ENCODE results near the gene AGAP3. TPM values are rescaled to one million over a fixed set of nuclear protein-coding genes. Genes with fewer than 3 reads are reported as not detected.
A peak's percentile ranks its signal among the peaks of the same experiment; 100 is the strongest.

Gene AGAP3
- total RNA-seq, 4 donors from 2014 or later, result 54.9 to 74.4 (median 63.8) TPM

DNA sequence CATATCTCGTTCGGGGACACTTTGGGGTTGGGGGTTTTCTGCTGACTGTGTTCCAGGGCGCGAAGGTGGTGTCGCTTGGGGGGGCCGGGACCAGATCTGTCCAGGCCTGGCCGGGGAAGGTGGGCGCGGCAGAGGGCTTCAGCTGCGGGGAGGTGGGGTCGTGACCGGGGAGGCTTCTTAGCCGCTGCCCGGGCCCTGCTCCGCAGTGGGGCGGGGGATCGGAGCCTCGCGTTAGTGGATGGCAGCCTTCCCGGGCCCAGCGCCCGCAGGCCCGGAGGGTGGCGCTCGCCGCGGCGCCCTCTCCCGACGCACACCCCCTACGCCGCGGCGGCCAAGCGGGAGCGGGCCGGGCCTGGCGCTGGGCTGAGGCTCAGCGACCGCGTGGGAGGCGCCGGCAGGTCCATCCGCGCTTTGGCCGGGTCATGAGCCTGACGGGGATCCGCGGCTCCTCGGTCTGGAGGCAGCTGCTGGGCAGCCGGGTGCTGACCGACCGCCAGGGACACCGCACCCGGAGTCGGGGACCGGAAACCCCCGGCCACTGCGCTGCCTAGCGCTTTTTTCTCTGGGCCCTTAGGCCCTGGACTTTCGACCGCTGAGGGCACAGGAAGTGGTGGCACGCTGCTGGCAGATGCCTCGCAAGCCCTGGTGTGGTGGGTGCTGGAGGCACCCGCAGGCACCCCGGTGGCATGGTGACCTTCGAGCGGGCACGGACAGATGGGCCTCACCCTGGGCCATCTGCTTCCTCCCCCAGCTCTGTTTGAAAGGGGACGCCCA lies 1.2 kb downstream of the AGAP3 start:
- intact Hi-C loops (cut with DNase I; ENCODE audit: low total_unique reads), result no loop called here
- 0% methylated on average over 59 of the region's 70 CpGs; no CpG with 5 or more reads in 1 of the 2 donors for WGBS, 2 donors (ENCODE audit: low coverage in 1 of 2)
- Histone ChIP-seq H3K36me3 (no peaks in the 10 kb centered on the region), H3K4me1 (peaks cover 30 to 61% (median 49%) of the 10 kb centered on the region in 4 donors), H3K4me3 (peak overlapping the region; percentile 62 to 75 (median 72)), H3K27ac (peak overlapping the region; percentile 86 to 92 (median 92)), H3K9me3 (no peaks in the 10 kb centered on the region), H3K27me3 (no peaks in the 10 kb centered on the region)
- TF ChIP-seq, protein P1, sequence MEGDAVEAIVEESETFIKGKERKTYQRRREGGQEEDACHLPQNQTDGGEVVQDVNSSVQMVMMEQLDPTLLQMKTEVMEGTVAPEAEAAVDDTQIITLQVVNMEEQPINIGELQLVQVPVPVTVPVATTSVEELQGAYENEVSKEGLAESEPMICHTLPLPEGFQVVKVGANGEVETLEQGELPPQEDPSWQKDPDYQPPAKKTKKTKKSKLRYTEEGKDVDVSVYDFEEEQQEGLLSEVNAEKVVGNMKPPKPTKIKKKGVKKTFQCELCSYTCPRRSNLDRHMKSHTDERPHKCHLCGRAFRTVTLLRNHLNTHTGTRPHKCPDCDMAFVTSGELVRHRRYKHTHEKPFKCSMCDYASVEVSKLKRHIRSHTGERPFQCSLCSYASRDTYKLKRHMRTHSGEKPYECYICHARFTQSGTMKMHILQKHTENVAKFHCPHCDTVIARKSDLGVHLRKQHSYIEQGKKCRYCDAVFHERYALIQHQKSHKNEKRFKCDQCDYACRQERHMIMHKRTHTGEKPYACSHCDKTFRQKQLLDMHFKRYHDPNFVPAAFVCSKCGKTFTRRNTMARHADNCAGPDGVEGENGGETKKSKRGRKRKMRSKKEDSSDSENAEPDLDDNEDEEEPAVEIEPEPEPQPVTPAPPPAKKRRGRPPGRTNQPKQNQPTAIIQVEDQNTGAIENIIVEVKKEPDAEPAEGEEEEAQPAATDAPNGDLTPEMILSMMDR (IDR thresholded peaks at IDR 0.05), result peak in 4 of 5 experiments; percentile 4 to 42 (median 25)
- TF ChIP-seq POLR2AphosphoS5 (IDR thresholded peaks at IDR 0.05) (peak in 2 of 3 donors; percentile 26 to 47), EP300 (IDR thresholded peaks at IDR 0.05; ENCODE audit: low read depth) (no peak)
- in situ Hi-C loops (cut with MboI; ENCODE audit: low pct_ligation_motif_present in 1 of 4, low pct_unique_long_range_greater_than_20kb in 1 of 4, low sequenced_read_pairs in 3 of 4), result no loop called here
- peak; percentile 74 for DNase-seq

DNA sequence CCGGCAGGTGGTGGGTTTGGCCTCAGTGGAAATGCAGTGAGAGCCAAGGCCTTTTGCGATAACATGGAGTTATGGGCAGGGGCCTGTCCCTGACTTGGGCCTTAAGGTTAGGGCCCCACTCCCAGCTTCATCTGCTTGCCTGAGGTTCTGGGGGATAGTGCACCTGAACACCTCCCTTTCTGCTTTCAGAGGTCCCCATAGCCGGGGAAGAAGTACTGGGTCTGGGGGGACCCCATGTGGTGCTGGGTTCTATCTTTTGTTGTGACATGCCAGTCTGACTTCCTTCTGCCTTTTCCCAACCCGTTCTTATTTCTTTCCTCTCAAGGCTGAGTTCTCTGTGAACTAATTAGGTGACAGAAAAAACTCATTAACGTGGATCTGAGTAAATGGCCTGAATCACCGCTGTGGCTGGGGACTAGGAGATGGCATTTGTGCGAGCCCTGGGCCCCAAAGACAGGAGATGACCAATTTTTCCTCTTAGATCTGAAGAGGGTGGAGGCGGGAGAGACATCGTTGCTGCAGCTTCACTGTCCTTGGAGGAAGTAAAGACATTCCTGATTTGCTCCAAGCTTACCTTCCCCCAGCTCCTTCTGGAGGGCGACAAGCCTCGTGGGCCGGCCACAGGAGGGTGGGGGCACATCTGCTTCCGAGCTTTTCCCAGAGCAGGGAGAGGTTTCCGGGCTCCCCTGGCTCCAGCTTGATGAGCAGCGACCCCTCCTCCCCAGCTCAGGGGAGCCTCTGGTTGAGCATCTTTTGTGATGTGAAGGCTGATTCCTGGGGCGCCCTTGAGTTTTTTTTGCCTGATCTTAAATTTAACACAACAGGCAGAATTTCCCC lies 2.0 kb downstream of the AGAP3 start:
- no peaks in the 10 kb centered on the region for H3K9me3 ChIP-seq
- H3K4me3 ChIP-seq, result peak overlapping the region; percentile 62 to 75 (median 72)
- no peaks in the 10 kb centered on the region for H3K36me3 ChIP-seq
- peak overlapping the region; percentile 86 to 92 (median 92) for H3K27ac ChIP-seq
- WGBS, 2 donors (ENCODE audit: low coverage in 1 of 2), result 49% methylated on average over 3 to 16 of the region's 16 CpGs
- no peak for DNase-seq
- peaks cover 27 to 57% (median 45%) of the 10 kb centered on the region in 4 donors for H3K4me1 ChIP-seq
- intact Hi-C loops (cut with DNase I; ENCODE audit: low total_unique reads) (no loop called here), in situ Hi-C loops (cut with MboI; ENCODE audit: low pct_ligation_motif_present in 1 of 4, low pct_unique_long_range_greater_than_20kb in 1 of 4, low sequenced_read_pairs in 3 of 4) (no loop called here)
- H3K27me3 ChIP-seq, result no peaks in the 10 kb centered on the region
- no peak for TF ChIP-seq EP300 (IDR thresholded peaks at IDR 0.05; ENCODE audit: low read depth)
- no peak for TF ChIP-seq POLR2A (IDR thresholded peaks at IDR 0.05)
- TF ChIP-seq, protein P1 (IDR thresholded peaks at IDR 0.05), result no peak
- TF ChIP-seq POLR2AphosphoS5 (IDR thresholded peaks at IDR 0.05), result no peak

DNA sequence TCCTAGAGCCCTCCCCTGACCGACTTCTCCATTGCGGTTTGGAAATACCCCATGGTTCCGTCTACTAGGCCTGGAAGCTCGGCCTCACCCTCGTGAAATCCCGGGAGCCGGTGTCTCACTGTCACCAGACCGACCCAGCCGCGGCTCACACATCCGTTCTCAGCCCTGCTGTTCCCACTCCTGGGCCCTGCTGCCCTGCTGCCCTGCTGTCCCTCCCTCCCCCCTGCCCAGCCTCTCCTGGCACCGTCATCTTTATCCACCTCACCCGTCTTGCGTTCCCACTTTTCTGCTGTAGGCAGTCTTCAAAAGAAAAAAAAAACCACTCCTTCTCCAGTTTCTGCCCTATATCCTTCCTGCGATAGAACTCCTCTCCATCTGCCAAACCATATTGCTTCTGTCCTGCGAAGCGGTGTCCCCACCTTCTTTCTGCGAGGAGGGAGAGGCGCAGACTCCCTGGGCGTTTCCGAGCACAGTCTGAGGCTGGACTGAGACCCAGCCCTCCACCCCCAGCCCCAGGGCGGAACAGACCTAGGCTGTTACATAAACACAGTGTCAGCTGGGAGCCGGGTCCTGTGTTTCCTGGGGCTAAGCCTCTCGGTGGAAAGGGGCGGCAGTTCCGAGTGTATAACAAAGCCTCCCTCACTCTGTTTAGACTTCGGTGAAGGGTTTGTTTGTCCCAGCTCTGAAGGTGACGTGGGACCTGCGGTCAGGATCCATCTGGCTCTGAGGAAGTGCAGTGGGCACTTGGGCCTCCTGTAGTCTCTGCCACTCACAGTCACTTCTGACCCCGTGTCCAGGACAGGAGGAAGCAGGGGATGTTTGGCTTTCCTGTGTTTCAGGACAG lies 2.8 kb downstream of the AGAP3 start:
- in situ Hi-C loops (cut with MboI; ENCODE audit: low pct_ligation_motif_present in 1 of 4, low pct_unique_long_range_greater_than_20kb in 1 of 4, low sequenced_read_pairs in 3 of 4) (no loop called here), intact Hi-C loops (cut with DNase I; ENCODE audit: low total_unique reads) (no loop called here)
- peak; percentile 62 for DNase-seq
- Histone ChIP-seq H3K27me3 (no peaks in the 10 kb centered on the region), H3K4me1 (peaks cover 27 to 53% (median 42%) of the 10 kb centered on the region in 4 donors), H3K9me3 (no peaks in the 10 kb centered on the region), H3K27ac (peak overlapping the region; percentile 86 to 92 (median 92)), H3K4me3 (peak overlapping the region in 3 of 4 donors; percentile 5 to 75 (median 75)), H3K36me3 (no peaks in the 10 kb centered on the region)
- WGBS, 2 donors (ENCODE audit: low coverage in 1 of 2), result 60 to 62% methylated on average over 3 to 30 of the region's 30 CpGs
- TF ChIP-seq POLR2AphosphoS5 (IDR thresholded peaks at IDR 0.05) (peak in 1 of 3 donors; percentile 31), EP300 (IDR thresholded peaks at IDR 0.05; ENCODE audit: low read depth) (no peak), POLR2A (IDR thresholded peaks at IDR 0.05) (peak; percentile 35)
- TF ChIP-seq, protein P1 (IDR thresholded peaks at IDR 0.05), result no peak
